Measurements from ENCODE around the gene NOS1AP.
"Not testable (repeated sequence)": the region's sequence is repeated elsewhere in the genome, so short reads cannot be mapped to it uniquely, and the experiment has no call there.

The NOS1AP gene

DNA sequence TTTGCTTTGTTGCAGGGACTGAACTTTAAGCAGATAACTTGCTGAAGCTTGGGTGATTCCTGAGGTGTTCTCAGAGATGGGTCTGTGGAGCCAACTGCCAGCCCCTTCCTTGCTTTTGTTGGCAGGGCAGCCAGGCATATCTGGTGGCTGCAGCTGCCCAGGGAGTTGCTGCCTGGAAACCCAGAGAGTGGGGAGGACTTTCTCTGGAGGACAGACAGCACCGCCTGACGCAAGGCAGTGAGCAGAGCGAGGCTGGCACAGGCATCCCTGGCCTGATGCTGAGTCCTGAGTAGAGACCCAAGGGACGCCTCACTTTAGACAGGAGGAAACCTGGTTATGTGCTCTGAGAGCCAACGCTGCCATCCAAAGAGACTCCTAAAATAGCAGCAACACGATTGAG lies 36.1 kb upstream of the NOS1AP start:
- Histone ChIP-seq H3K27ac (ENCODE audit: low read depth, low read length) (peak overlapping the region; percentile 6), H3K36me3 (ENCODE audit: insufficient read depth, low read length) (no peaks in the 10 kb centered on the region), H3K4me3 (ENCODE audit: low read depth in 1 of 2, low read length in 2 of 2) (no peak overlapping the region), H3K9ac (ENCODE audit: low read length) (no peak overlapping the region), H3K9me3 (ENCODE audit: low read length) (no peaks in the 10 kb centered on the region), H3K27me3 (ENCODE audit: control insufficient read depth in 1 of 2, insufficient read depth in 2 of 2, low read length in 2 of 2) (no peaks in the 10 kb centered on the region), H3K4me1 (ENCODE audit: insufficient read depth, low read length) (peaks cover 10% of the 10 kb centered on the region)

DNA sequence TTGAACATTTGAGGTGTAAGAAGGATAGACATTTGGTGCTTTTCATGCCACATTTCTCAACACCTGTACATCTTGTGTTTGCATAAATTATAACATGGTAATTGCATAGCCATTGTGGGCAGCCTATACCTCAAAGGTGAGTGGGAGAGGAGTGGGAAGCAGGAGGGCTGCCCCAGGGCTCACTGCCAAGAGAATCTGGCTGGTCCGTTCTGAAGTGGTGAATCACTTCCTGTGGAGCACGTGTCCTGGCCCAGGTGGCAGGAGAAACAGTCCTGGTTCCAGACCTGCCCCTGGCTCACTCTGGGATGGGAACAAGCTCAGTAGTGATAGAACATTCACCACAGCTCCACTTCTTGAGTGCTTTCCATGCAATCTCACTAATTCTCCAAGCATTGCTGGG lies 34.2 kb upstream of the NOS1AP start:
- no peaks in the 10 kb centered on the region for H3K36me3 ChIP-seq (ENCODE audit: insufficient read depth, low read length)
- H3K4me1 ChIP-seq (ENCODE audit: insufficient read depth, low read length) = peaks cover 10% of the 10 kb centered on the region
- H3K4me3 ChIP-seq (ENCODE audit: low read depth in 1 of 2, low read length in 2 of 2) = no peak overlapping the region
- H3K27ac ChIP-seq (ENCODE audit: low read depth, low read length) = no peak overlapping the region
- no peaks in the 10 kb centered on the region for H3K9me3 ChIP-seq (ENCODE audit: low read length)
- no peaks in the 10 kb centered on the region for H3K27me3 ChIP-seq (ENCODE audit: control insufficient read depth in 1 of 2, insufficient read depth in 2 of 2, low read length in 2 of 2)
- no peak overlapping the region for H3K9ac ChIP-seq (ENCODE audit: low read length)

DNA sequence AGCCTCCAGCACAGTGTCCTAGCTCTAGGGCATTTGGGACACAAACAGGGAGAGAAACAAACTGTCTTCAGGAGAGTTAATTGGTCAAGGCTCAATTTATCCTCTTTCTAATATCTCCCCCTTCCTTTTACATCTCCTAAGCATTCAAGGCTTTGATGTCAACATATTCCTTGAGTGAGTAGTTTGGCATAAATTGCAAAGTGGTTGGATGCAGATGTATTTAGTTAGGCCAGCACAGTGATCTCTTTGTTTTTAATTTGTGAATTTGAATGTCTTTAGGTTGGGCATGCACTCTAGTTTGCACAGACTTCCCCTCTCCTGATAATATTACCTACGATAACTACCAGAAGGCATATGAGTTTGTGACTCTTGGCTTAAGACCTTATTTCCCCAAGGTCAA lies 33.3 kb upstream of the NOS1AP start:
- no peak overlapping the region for H3K4me3 ChIP-seq (ENCODE audit: low read depth in 1 of 2, low read length in 2 of 2)
- no peaks in the 10 kb centered on the region for H3K36me3 ChIP-seq (ENCODE audit: insufficient read depth, low read length)
- H3K9ac ChIP-seq (ENCODE audit: low read length) = no peak overlapping the region
- H3K27me3 ChIP-seq (ENCODE audit: control insufficient read depth in 1 of 2, insufficient read depth in 2 of 2, low read length in 2 of 2) = no peaks in the 10 kb centered on the region
- H3K4me1 ChIP-seq (ENCODE audit: insufficient read depth, low read length) = peaks cover 10% of the 10 kb centered on the region
- no peak overlapping the region for H3K27ac ChIP-seq (ENCODE audit: low read depth, low read length)
- no peaks in the 10 kb centered on the region for H3K9me3 ChIP-seq (ENCODE audit: low read length)

DNA sequence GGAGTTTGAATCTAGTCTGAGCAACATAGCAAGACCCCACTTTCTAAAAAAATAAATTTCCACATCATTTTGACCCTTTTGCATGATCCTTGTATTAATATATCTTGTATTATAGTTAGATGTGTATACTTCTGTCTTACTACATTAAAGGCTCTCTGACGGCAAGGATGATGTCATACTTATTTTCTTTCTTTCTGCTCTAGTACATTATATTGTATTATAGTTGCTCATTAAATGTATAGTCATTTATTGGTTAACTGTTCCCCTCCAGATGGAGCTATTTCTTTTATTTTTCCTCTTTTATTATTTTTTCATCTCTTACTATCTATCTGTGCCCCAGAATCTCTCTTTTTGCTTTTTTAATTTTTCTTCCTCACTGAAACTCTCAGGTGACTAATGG lies 30.9 kb upstream of the NOS1AP start:
- Histone ChIP-seq H3K27me3 (ENCODE audit: control insufficient read depth in 1 of 2, insufficient read depth in 2 of 2, low read length in 2 of 2) (no peaks in the 10 kb centered on the region), H3K9ac (ENCODE audit: low read length) (no peak overlapping the region), H3K4me1 (ENCODE audit: insufficient read depth, low read length) (peaks cover 5% of the 10 kb centered on the region), H3K9me3 (ENCODE audit: low read length) (no peaks in the 10 kb centered on the region), H3K27ac (ENCODE audit: low read depth, low read length) (no peak overlapping the region), H3K36me3 (ENCODE audit: insufficient read depth, low read length) (no peaks in the 10 kb centered on the region), H3K4me3 (ENCODE audit: low read depth in 1 of 2, low read length in 2 of 2) (no peak overlapping the region)

DNA sequence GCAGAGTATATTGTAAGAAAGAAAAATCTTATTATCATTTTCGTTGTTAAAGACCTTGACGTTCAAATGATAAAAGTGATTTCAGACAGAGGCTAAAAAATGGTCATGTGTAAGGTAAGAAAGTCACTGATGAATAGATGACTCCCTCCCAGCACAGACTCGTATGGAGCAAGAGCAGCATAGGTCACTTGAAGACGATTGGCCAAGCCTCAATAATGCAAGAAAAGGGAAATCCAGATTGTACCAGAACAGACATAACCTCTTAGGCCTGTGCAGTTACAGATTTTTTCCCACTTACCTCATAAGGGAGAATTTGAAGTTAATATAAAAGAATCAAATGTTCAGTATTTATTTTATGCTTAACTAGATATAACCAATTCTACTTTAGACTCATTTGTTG lies 29.5 kb upstream of the NOS1AP start:
- no peak overlapping the region for H3K4me3 ChIP-seq (ENCODE audit: low read depth in 1 of 2, low read length in 2 of 2)
- H3K27ac ChIP-seq (ENCODE audit: low read depth, low read length) = no peak overlapping the region
- H3K4me1 ChIP-seq (ENCODE audit: insufficient read depth, low read length) = no peaks in the 10 kb centered on the region
- H3K9me3 ChIP-seq (ENCODE audit: low read length) = no peaks in the 10 kb centered on the region
- H3K36me3 ChIP-seq (ENCODE audit: insufficient read depth, low read length) = no peaks in the 10 kb centered on the region
- no peaks in the 10 kb centered on the region for H3K27me3 ChIP-seq (ENCODE audit: control insufficient read depth in 1 of 2, insufficient read depth in 2 of 2, low read length in 2 of 2)
- H3K9ac ChIP-seq (ENCODE audit: low read length) = no peak overlapping the region

DNA sequence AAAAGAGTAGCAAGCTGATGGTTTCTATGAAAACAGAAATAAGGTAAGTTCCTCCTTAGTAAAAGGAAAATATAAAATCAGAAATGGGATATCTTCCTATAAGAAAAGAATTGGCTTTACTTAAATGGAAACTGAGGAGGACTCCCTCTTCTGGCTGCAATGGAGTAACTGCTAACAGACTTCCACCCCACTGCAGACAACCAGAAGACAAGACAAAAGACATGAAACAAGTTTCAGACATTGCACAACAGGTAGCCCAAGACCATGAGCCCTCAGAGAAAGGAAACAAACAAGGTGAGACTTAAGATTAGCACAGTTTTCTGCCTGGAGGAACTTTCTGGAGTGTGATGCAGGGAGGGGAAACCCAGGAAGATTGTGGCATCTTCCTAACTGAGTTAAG lies 28.8 kb upstream of the NOS1AP start:
- no peaks in the 10 kb centered on the region for H3K4me1 ChIP-seq (ENCODE audit: insufficient read depth, low read length)
- H3K36me3 ChIP-seq (ENCODE audit: insufficient read depth, low read length) = no peaks in the 10 kb centered on the region
- H3K27me3 ChIP-seq (ENCODE audit: control insufficient read depth in 1 of 2, insufficient read depth in 2 of 2, low read length in 2 of 2) = no peaks in the 10 kb centered on the region
- no peak overlapping the region for H3K27ac ChIP-seq (ENCODE audit: low read depth, low read length)
- no peak overlapping the region for H3K9ac ChIP-seq (ENCODE audit: low read length)
- no peak overlapping the region for H3K4me3 ChIP-seq (ENCODE audit: low read depth in 1 of 2, low read length in 2 of 2)
- H3K9me3 ChIP-seq (ENCODE audit: low read length) = no peaks in the 10 kb centered on the region

DNA sequence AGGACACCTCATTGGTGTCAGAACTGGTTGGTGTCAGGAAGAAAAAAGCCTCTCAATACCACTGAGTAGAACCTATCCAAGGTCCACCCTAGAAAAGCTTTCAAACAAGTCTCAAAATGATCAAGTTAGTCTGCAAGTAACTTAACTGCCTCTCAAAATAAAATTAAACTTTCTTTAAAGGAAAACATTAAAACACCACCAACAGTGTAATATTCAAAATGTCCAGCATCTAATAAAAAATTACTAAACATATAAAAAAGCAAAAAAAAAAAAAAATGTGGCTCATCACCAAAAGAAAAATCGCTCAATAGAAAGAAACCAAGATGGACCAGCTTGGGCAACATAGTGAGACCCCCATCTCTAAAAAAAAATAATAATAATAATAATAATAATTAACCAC lies 27.1 kb upstream of the NOS1AP start:
- H3K36me3 ChIP-seq (ENCODE audit: insufficient read depth, low read length) = no peaks in the 10 kb centered on the region
- no peak overlapping the region for H3K27ac ChIP-seq (ENCODE audit: low read depth, low read length)
- H3K9me3 ChIP-seq (ENCODE audit: low read length) = no peaks in the 10 kb centered on the region
- H3K9ac ChIP-seq (ENCODE audit: low read length) = no peak overlapping the region
- H3K4me1 ChIP-seq (ENCODE audit: insufficient read depth, low read length) = no peaks in the 10 kb centered on the region
- no peaks in the 10 kb centered on the region for H3K27me3 ChIP-seq (ENCODE audit: control insufficient read depth in 1 of 2, insufficient read depth in 2 of 2, low read length in 2 of 2)
- H3K4me3 ChIP-seq (ENCODE audit: low read depth in 1 of 2, low read length in 2 of 2) = no peak overlapping the region

DNA sequence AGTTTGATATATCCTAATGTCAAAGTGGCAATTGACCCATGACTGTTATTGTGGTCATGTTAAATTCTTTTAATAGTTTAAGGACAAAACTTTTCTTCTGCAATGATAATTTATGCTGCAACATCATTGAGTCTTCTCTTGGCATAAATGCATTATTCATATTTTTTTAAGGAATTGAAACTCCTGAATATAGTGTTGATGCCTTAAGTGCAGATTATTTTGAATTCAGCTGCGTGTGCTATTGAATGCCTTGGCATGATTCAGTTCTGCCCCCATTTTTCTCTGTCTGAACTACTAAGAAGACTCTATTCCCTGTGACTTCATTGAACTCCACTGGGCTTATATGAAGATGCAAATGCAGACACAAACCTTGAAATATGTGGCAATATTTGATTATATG lies 22.6 kb upstream of the NOS1AP start:
- no peaks in the 10 kb centered on the region for H3K27me3 ChIP-seq (ENCODE audit: control insufficient read depth in 1 of 2, insufficient read depth in 2 of 2, low read length in 2 of 2)
- H3K4me3 ChIP-seq (ENCODE audit: low read depth in 1 of 2, low read length in 2 of 2) = no peak overlapping the region
- H3K4me1 ChIP-seq (ENCODE audit: insufficient read depth, low read length) = no peaks in the 10 kb centered on the region
- H3K36me3 ChIP-seq (ENCODE audit: insufficient read depth, low read length) = no peaks in the 10 kb centered on the region
- H3K9ac ChIP-seq (ENCODE audit: low read length) = no peak overlapping the region
- no peaks in the 10 kb centered on the region for H3K9me3 ChIP-seq (ENCODE audit: low read length)
- no peak overlapping the region for H3K27ac ChIP-seq (ENCODE audit: low read depth, low read length)

DNA sequence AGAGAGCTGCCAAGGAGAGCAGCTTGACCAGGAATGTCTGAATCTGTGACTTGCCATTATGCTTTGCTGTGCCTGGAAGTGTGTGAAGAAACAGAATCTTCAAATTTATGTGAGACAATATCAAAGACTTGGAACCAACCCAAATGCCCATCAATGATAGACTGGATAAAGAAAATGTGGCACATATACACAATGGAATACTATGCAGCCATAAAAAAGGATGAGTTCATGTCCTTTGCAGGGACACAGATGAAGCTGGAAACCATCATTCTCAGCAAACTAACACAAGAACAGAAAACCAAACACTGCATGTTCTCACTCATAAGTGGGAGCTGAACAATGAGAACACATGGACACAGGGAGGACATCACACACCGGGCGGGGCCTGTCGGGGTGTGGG lies 15.5 kb upstream of the NOS1AP start:
- H3K4me3 ChIP-seq (ENCODE audit: low read depth in 1 of 2, low read length in 2 of 2); H3K9ac ChIP-seq (ENCODE audit: low read length); H3K36me3 ChIP-seq (ENCODE audit: insufficient read depth, low read length); H3K9me3 ChIP-seq (ENCODE audit: low read length); H3K27ac ChIP-seq (ENCODE audit: low read depth, low read length); H3K4me1 ChIP-seq (ENCODE audit: insufficient read depth, low read length); H3K27me3 ChIP-seq (ENCODE audit: control insufficient read depth in 1 of 2, insufficient read depth in 2 of 2, low read length in 2 of 2): not testable (repeated sequence)

DNA sequence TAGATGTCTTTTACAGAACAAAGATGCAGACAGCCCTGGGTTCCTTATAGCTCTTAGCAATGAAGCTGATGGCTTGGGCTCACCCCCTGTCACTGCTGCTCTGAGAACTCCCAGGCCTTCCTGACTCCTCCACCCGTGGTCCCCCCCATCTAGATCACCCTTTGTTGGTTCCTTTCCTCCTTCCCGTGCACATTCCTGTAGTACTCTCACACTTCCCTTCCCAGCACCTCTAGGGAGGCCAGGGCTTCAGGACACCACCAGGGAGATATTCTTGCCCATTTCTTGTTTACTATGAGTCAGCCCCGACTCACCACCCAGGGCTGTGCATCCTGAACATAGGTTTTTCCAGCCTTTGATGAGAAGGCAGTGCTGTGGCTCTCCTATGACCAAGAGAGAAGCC lies 14.4 kb upstream of the NOS1AP start:
- Histone ChIP-seq H3K4me1 (ENCODE audit: insufficient read depth, low read length) (no peaks in the 10 kb centered on the region), H3K4me3 (ENCODE audit: low read depth in 1 of 2, low read length in 2 of 2) (no peak overlapping the region), H3K9me3 (ENCODE audit: low read length) (no peaks in the 10 kb centered on the region), H3K36me3 (ENCODE audit: insufficient read depth, low read length) (no peaks in the 10 kb centered on the region), H3K9ac (ENCODE audit: low read length) (no peak overlapping the region), H3K27me3 (ENCODE audit: control insufficient read depth in 1 of 2, insufficient read depth in 2 of 2, low read length in 2 of 2) (no peaks in the 10 kb centered on the region), H3K27ac (ENCODE audit: low read depth, low read length) (no peak overlapping the region)

DNA sequence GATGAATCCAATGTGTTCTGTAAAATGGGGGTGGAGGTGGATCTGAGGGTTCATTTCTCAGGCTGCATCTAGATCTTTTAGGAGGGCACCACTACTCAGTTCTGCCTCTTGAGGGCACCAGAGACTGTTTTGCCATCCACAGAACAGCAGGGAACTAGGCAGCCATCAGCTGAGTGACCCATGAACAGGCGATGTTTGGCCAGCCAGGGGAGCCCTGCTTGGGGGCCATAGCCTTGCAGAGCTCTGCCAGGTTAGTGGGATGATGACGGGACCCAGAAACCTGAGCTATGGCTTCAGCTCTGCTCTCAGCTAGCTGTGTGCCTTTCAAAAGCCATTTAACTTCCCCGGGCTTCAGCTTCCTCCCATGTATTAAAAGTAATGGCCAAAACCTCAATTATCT lies 13.4 kb upstream of the NOS1AP start:
- Histone ChIP-seq H3K4me1 (ENCODE audit: insufficient read depth, low read length) (no peaks in the 10 kb centered on the region), H3K36me3 (ENCODE audit: insufficient read depth, low read length) (no peaks in the 10 kb centered on the region), H3K27ac (ENCODE audit: low read depth, low read length) (no peak overlapping the region), H3K27me3 (ENCODE audit: control insufficient read depth in 1 of 2, insufficient read depth in 2 of 2, low read length in 2 of 2) (no peaks in the 10 kb centered on the region), H3K4me3 (ENCODE audit: low read depth in 1 of 2, low read length in 2 of 2) (no peak overlapping the region), H3K9ac (ENCODE audit: low read length) (no peak overlapping the region), H3K9me3 (ENCODE audit: low read length) (no peaks in the 10 kb centered on the region)

DNA sequence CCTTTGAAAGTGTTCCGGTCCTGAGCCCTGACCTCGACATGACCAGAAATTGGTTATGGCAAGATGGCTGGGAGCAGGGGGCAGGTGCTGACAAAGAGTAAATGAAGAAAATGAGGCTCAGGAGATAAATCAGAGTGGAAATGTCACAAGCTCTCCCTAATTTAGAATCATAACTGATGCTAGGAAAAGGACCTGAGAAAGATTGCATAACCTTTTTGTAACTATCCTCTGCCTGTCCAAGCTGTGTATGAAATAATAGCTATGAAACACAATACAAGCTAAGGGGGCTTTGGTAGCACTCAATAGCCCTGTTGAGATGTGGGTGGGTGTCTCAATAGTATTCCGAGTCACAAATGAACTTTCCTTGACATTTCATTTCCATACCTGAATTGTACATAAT lies 12.9 kb upstream of the NOS1AP start:
- Histone ChIP-seq H3K9ac (ENCODE audit: low read length) (no peak overlapping the region), H3K9me3 (ENCODE audit: low read length) (no peaks in the 10 kb centered on the region), H3K4me1 (ENCODE audit: insufficient read depth, low read length) (no peaks in the 10 kb centered on the region)

More for the DNA sequence above, 12.9 kb upstream of the NOS1AP start:
- Histone ChIP-seq H3K4me3 (ENCODE audit: low read depth in 1 of 2, low read length in 2 of 2) (no peak overlapping the region), H3K27me3 (ENCODE audit: control insufficient read depth in 1 of 2, insufficient read depth in 2 of 2, low read length in 2 of 2) (no peaks in the 10 kb centered on the region), H3K36me3 (ENCODE audit: insufficient read depth, low read length) (no peaks in the 10 kb centered on the region), H3K27ac (ENCODE audit: low read depth, low read length) (no peak overlapping the region)
